Activated T-cell treated with anti-CD3 and anti-CD28 coated beads for 4 hours (primary cell): ENCODE results near the gene FREY1.

ENCODE experiments used
- DNase-seq: peaks from one replicate; pipeline ENCODE4 v3.0.0-alpha.2; 2020

The FREY1 gene

GRCh38 chr11:45906965-45907611 lies at the start of gene FREY1:
Gene FREY1, minus strand, starts transcription at chr11:45907271. Its CDS starts 26 bp downstream, at chr11:45907245.
- no peak for DNase-seq

GRCh38 chr11:45949992-45950407 lies 42.9 kb upstream of the FREY1 start:
- DNase-seq = no peak

GRCh38 chr11:45948356-45948755 lies 41.3 kb upstream of the FREY1 start:
- DNase-seq = no peak

- DNase-seq = no peak
These were observed 40.8 kb upstream of the FREY1 start for GRCh38 chr11:45947885-45948284.

GRCh38 chr11:45945397-45945999 lies 38.4 kb upstream of the FREY1 start:
- no peak for DNase-seq

GRCh38 chr11:45942381-45942780 lies 35.3 kb upstream of the FREY1 start:
- no peak for DNase-seq

- DNase-seq = no peak
These were observed 34.2 kb upstream of the FREY1 start for GRCh38 chr11:45941285-45941684.

GRCh38 chr11:45939836-45940235 lies 32.8 kb upstream of the FREY1 start:
- DNase-seq = no peak

GRCh38 chr11:45937916-45938315 lies 30.8 kb upstream of the FREY1 start:
- DNase-seq = no peak

- DNase-seq = no peak
These were observed 29.5 kb upstream of the FREY1 start for GRCh38 chr11:45936511-45937054.

GRCh38 chr11:45935349-45936064 lies 28.4 kb upstream of the FREY1 start:
- no peak for DNase-seq

- no peak for DNase-seq
These were observed 27.7 kb upstream of the FREY1 start for GRCh38 chr11:45934580-45935318.

- DNase-seq = no peak
These were observed 26.9 kb upstream of the FREY1 start for GRCh38 chr11:45933846-45934579.

GRCh38 chr11:45933131-45933831 lies 26.2 kb upstream of the FREY1 start:
- no peak for DNase-seq

GRCh38 chr11:45932217-45932616 lies 25.1 kb upstream of the FREY1 start:
- no peak for DNase-seq

- no peak for DNase-seq
These were observed 24.7 kb upstream of the FREY1 start for GRCh38 chr11:45931739-45932138.

GRCh38 chr11:45930951-45931570 lies 24.0 kb upstream of the FREY1 start:
- DNase-seq = no peak

- no peak for DNase-seq
These were observed 23.1 kb upstream of the FREY1 start for GRCh38 chr11:45930031-45930794.

GRCh38 chr11:45929486-45930030 lies 22.5 kb upstream of the FREY1 start:
- no peak for DNase-seq

- no peak for DNase-seq
These were observed 21.6 kb upstream of the FREY1 start for GRCh38 chr11:45928535-45929215.
